ENCODE data around the gene MSMP. TPM values are rescaled to one million over a fixed set of nuclear protein-coding genes. Genes with fewer than 3 reads are reported as not detected.

MSMP gene
- total and polyA plus RNA-seq, 2 experiments from 2014 or later, result 0.81 TPM; not detected in 1

DNA sequence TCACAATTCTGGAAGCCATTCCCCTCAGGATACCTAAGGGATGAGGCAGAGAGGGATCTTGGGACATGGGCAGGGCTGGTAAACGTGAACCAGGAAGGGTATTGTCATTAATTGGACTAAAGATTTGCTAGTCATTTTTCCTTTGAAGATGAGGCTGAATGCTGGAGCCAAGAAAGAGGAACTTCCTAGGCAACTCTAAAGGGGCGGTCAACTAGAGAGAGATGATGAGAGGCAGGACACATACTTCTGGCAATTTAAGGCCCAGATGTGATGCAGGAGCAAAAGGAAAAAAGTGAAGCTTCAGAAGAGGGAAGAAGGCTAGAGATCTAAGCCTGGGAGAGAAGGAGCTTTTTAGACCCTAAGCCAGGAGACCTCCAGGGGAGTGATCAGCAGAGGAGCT lies 10.6 kb downstream of the MSMP start (continued):
- TF ChIP-seq, protein P1, sequence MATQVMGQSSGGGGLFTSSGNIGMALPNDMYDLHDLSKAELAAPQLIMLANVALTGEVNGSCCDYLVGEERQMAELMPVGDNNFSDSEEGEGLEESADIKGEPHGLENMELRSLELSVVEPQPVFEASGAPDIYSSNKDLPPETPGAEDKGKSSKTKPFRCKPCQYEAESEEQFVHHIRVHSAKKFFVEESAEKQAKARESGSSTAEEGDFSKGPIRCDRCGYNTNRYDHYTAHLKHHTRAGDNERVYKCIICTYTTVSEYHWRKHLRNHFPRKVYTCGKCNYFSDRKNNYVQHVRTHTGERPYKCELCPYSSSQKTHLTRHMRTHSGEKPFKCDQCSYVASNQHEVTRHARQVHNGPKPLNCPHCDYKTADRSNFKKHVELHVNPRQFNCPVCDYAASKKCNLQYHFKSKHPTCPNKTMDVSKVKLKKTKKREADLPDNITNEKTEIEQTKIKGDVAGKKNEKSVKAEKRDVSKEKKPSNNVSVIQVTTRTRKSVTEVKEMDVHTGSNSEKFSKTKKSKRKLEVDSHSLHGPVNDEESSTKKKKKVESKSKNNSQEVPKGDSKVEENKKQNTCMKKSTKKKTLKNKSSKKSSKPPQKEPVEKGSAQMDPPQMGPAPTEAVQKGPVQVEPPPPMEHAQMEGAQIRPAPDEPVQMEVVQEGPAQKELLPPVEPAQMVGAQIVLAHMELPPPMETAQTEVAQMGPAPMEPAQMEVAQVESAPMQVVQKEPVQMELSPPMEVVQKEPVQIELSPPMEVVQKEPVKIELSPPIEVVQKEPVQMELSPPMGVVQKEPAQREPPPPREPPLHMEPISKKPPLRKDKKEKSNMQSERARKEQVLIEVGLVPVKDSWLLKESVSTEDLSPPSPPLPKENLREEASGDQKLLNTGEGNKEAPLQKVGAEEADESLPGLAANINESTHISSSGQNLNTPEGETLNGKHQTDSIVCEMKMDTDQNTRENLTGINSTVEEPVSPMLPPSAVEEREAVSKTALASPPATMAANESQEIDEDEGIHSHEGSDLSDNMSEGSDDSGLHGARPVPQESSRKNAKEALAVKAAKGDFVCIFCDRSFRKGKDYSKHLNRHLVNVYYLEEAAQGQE (IDR thresholded peaks at IDR 0.05; ENCODE audit: unreplicated experiment), result no peak
- TF ChIP-seq ZNF331 (CRISPR knock-in tag; IDR thresholded peaks at IDR 0.05; ENCODE audit: low read depth), result no peak
- no peak for TF ChIP-seq JUNB (IDR thresholded peaks at IDR 0.05; ENCODE audit: unreplicated experiment)
- TF ChIP-seq POLR2AphosphoS5 (IDR thresholded peaks at IDR 0.05; ENCODE audit: low read depth), result no peak

DNA sequence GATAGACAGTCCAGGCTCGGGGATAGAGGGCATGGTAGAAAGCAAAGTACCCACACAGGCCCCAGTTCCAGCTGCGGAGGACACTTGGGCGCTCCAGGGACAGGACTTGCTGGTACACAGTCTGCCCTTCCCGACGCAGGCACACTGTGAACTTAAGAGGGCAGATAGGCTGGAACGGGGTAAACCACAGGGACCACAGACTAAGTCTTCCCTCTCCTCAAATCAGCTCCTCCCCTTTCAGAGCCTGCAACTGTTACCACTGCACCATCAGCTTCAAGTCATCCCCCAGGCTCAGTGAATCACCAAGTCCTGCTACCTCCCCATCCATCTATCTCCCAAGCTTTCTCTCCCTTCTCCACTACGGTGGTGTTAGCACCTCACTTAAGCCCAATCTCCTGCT lies 12.3 kb downstream of the MSMP start:
- no peak for TF ChIP-seq EZH2phosphoT487 (IDR thresholded peaks at IDR 0.05; ENCODE audit: unreplicated experiment)
- TF ChIP-seq, protein P2, sequence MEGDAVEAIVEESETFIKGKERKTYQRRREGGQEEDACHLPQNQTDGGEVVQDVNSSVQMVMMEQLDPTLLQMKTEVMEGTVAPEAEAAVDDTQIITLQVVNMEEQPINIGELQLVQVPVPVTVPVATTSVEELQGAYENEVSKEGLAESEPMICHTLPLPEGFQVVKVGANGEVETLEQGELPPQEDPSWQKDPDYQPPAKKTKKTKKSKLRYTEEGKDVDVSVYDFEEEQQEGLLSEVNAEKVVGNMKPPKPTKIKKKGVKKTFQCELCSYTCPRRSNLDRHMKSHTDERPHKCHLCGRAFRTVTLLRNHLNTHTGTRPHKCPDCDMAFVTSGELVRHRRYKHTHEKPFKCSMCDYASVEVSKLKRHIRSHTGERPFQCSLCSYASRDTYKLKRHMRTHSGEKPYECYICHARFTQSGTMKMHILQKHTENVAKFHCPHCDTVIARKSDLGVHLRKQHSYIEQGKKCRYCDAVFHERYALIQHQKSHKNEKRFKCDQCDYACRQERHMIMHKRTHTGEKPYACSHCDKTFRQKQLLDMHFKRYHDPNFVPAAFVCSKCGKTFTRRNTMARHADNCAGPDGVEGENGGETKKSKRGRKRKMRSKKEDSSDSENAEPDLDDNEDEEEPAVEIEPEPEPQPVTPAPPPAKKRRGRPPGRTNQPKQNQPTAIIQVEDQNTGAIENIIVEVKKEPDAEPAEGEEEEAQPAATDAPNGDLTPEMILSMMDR (conservative IDR thresholded peaks at IDR 0.05; ENCODE audit: low read depth in 2 of 2), result no peak
- TF ChIP-seq STAT1 (IDR thresholded peaks at IDR 0.05; ENCODE audit: unreplicated experiment), result no peak
- TF ChIP-seq CREB1 (CRISPR knock-in tag; IDR thresholded peaks at IDR 0.05; ENCODE audit: low read depth), result no peak
- H3K4me1 ChIP-seq (ENCODE audit: insufficient read depth), result peaks cover 9% of the 10 kb centered on the region
- H3K36me3 ChIP-seq (ENCODE audit: insufficient read depth), result peaks cover 40% of the 10 kb centered on the region
- peaks cover 3% of the 10 kb centered on the region; the same call in 1 of the 2 replicates for H3F3A ChIP-seq (replicated peaks; ENCODE audit: low read depth)
- H3K27ac Mint-ChIP-seq, result no peak overlapping the region
- H3K4me3 Mint-ChIP-seq, result no peak overlapping the region
- no peak for ATAC-seq
- no peaks in the 10 kb centered on the region for H3K9me2 ChIP-seq (ENCODE audit: insufficient read depth)
- H3K4me2 ChIP-seq, result no peak overlapping the region
- H3K4me3 ChIP-seq, result no peak overlapping the region
- peaks cover 21% of the 10 kb centered on the region for H3K79me2 ChIP-seq (replicated peaks; ENCODE audit: insufficient read depth)
- H3K36me3 Mint-ChIP-seq (ENCODE audit: low read depth), result peaks cover 87% of the 10 kb centered on the region
- H3K4me1 Mint-ChIP-seq, result peaks cover 9% of the 10 kb centered on the region
- H3K27ac ChIP-seq (ENCODE audit: low read depth), result no peak overlapping the region
- H3K27me3 ChIP-seq (ENCODE audit: insufficient read depth), result no peaks in the 10 kb centered on the region
- peaks cover 3% of the 10 kb centered on the region for H3K27me3 Mint-ChIP-seq (ENCODE audit: insufficient read depth, low read depth, poor library complexity)
- H3K9me3 Mint-ChIP-seq, result no peaks in the 10 kb centered on the region
- H4K20me1 ChIP-seq (replicated peaks; ENCODE audit: insufficient read depth), result peaks cover 25% of the 10 kb centered on the region
- H2AFZ ChIP-seq, result no peak overlapping the region
- no peak for DNase-seq (ENCODE audit: low spot score)

DNA sequence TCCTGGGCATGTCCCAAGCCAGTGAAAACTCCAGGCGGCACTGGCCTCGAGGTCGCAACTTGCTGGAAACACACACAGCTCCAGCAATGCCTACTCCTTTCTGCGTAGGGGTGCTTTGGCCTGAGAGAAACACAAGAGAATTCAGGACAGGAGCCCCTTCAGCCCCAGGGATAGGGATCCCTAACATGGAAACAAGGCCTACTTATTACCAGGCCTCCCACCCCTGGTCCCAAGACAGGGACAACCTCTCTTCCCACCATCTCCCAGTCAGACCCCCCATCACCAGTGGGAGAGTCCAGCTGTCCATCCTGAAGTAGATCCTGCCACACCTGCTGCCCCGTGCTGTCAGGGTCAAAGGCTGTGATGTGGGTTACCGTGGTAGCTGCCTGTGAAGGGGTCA lies 13.8 kb downstream of the MSMP start:
- Histone ChIP-seq H3K9me2 (ENCODE audit: insufficient read depth) (no peaks in the 10 kb centered on the region), H3K36me3 (ENCODE audit: insufficient read depth) (peaks cover 45% of the 10 kb centered on the region), H3K4me2 (no peak overlapping the region), H3F3A (replicated peaks; ENCODE audit: low read depth) (peaks cover 6% of the 10 kb centered on the region; the same call in 1 of the 2 replicates), H3K4me1 (ENCODE audit: insufficient read depth) (no peaks in the 10 kb centered on the region), H4K20me1 (replicated peaks; ENCODE audit: insufficient read depth) (peaks cover 14% of the 10 kb centered on the region), H3K27me3 (ENCODE audit: insufficient read depth) (no peaks in the 10 kb centered on the region), H2AFZ (no peak overlapping the region), H3K4me3 (no peak overlapping the region), H3K27ac (ENCODE audit: low read depth) (no peak overlapping the region), H3K79me2 (replicated peaks; ENCODE audit: insufficient read depth) (peaks cover 6% of the 10 kb centered on the region)
- H3K36me3 Mint-ChIP-seq (ENCODE audit: low read depth), result peaks cover 92% of the 10 kb centered on the region
- DNase-seq (ENCODE audit: low spot score) (no peak), ATAC-seq (no peak)
- H3K4me1 Mint-ChIP-seq, result no peaks in the 10 kb centered on the region; the same call in 2 of the 3 replicates
- no peaks in the 10 kb centered on the region; the same call in 2 of the 3 replicates for H3K9me3 Mint-ChIP-seq
- no peak overlapping the region for H3K27ac Mint-ChIP-seq
- no peak overlapping the region for H3K4me3 Mint-ChIP-seq
- H3K27me3 Mint-ChIP-seq (ENCODE audit: insufficient read depth, low read depth, poor library complexity), result peaks cover 3% of the 10 kb centered on the region
- no peak for TF ChIP-seq STAT1 (IDR thresholded peaks at IDR 0.05; ENCODE audit: unreplicated experiment)
- TF ChIP-seq, protein P3, sequence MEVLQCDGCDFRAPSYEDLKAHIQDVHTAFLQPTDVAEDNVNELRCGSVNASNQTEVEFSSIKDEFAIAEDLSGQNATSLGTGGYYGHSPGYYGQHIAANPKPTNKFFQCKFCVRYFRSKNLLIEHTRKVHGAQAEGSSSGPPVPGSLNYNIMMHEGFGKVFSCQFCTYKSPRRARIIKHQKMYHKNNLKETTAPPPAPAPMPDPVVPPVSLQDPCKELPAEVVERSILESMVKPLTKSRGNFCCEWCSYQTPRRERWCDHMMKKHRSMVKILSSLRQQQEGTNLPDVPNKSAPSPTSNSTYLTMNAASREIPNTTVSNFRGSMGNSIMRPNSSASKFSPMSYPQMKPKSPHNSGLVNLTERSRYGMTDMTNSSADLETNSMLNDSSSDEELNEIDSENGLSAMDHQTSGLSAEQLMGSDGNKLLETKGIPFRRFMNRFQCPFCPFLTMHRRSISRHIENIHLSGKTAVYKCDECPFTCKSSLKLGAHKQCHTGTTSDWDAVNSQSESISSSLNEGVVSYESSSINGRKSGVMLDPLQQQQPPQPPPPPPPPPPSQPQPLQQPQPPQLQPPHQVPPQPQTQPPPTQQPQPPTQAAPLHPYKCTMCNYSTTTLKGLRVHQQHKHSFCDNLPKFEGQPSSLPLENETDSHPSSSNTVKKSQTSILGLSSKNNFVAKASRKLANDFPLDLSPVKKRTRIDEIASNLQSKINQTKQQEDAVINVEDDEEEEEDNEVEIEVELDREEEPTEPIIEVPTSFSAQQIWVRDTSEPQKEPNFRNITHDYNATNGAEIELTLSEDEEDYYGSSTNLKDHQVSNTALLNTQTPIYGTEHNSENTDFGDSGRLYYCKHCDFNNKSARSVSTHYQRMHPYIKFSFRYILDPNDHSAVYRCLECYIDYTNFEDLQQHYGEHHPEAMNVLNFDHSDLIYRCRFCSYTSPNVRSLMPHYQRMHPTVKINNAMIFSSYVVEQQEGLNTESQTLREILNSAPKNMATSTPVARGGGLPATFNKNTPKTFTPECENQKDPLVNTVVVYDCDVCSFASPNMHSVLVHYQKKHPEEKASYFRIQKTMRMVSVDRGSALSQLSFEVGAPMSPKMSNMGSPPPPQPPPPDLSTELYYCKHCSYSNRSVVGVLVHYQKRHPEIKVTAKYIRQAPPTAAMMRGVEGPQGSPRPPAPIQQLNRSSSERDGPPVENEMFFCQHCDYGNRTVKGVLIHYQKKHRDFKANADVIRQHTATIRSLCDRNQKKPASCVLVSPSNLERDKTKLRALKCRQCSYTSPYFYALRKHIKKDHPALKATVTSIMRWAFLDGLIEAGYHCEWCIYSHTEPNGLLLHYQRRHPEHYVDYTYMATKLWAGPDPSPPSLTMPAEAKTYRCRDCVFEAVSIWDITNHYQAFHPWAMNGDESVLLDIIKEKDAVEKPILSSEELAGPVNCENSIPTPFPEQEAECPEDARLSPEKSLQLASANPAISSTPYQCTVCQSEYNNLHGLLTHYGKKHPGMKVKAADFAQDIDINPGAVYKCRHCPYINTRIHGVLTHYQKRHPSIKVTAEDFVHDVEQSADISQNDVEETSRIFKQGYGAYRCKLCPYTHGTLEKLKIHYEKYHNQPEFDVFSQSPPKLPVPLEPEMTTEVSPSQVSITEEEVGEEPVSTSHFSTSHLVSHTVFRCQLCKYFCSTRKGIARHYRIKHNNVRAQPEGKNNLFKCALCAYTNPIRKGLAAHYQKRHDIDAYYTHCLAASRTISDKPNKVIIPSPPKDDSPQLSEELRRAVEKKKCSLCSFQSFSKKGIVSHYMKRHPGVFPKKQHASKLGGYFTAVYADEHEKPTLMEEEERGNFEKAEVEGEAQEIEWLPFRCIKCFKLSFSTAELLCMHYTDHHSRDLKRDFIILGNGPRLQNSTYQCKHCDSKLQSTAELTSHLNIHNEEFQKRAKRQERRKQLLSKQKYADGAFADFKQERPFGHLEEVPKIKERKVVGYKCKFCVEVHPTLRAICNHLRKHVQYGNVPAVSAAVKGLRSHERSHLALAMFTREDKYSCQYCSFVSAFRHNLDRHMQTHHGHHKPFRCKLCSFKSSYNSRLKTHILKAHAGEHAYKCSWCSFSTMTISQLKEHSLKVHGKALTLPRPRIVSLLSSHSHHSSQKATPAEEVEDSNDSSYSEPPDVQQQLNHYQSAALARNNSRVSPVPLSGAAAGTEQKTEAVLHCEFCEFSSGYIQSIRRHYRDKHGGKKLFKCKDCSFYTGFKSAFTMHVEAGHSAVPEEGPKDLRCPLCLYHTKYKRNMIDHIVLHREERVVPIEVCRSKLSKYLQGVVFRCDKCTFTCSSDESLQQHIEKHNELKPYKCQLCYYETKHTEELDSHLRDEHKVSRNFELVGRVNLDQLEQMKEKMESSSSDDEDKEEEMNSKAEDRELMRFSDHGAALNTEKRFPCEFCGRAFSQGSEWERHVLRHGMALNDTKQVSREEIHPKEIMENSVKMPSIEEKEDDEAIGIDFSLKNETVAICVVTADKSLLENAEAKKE (CRISPR knock-in tag; IDR thresholded peaks at IDR 0.05), result no peak
- no peak for TF ChIP-seq CREB1 (CRISPR knock-in tag; IDR thresholded peaks at IDR 0.05; ENCODE audit: low read depth)

All from GM23338 (cell line).